Astrocyte of the spinal cord (primary cell): ENCODE results near the gene XXYLT1.

Experiments used
- DNase-seq: peaks from one replicate; pipeline ENCODE4 v3.0.0; 2011; ENCODE audit warnings: low read depth, low spot score
- H3K4me3 ChIP-seq: 2 replicates; pipeline ENCODE4 v1.5.1; 2011; ENCODE audit warnings: low read depth, mild to moderate bottlenecking, low read length, moderate library complexity
- CTCF ChIP-seq: IDR thresholded peaks from 2 replicates; pipeline ENCODE4 v1.5.1; 2012; ENCODE audit warnings: low read depth, mild to moderate bottlenecking, low read length, inconsistent platforms
- in situ Hi-C: cut with HindIII; loops from 2 replicates; pipeline ENCODE4 v1.10.0; 2017; ENCODE audit warnings: low sequenced_read_pairs

The XXYLT1 gene

GRCh38 chr3:195268576-195269309, 2.2 kb downstream of the XXYLT1 start:
- no peak for DNase-seq
- H3K4me3 ChIP-seq: no peak overlapping the region
- in situ Hi-C loops: no loop called here
- no peak for TF ChIP-seq CTCF

- in situ Hi-C loops: no loop called here
- no peak for TF ChIP-seq CTCF
- H3K4me3 ChIP-seq: no peak overlapping the region
- no peak for DNase-seq
Measured at GRCh38 chr3:195267096-195267495, 3.9 kb downstream of the XXYLT1 start.

- in situ Hi-C loops: no loop called here
- TF ChIP-seq CTCF: no peak
- H3K4me3 ChIP-seq: no peak overlapping the region
- no peak for DNase-seq
Measured at GRCh38 chr3:195266428-195266827, 4.5 kb downstream of the XXYLT1 start.

GRCh38 chr3:195265363-195265976, 5.5 kb downstream of the XXYLT1 start:
- TF ChIP-seq CTCF: no peak
- in situ Hi-C loops: no loop called here
- H3K4me3 ChIP-seq: no peak overlapping the region
- no peak for DNase-seq

- DNase-seq: no peak
- in situ Hi-C loops: no loop called here
- H3K4me3 ChIP-seq: no peak overlapping the region
- no peak for TF ChIP-seq CTCF
Measured at GRCh38 chr3:195263925-195264600, 6.9 kb downstream of the XXYLT1 start.

- TF ChIP-seq CTCF: no peak
- in situ Hi-C loops: no loop called here
- no peak overlapping the region for H3K4me3 ChIP-seq
- DNase-seq: no peak
Measured at GRCh38 chr3:195263193-195263924, 7.6 kb downstream of the XXYLT1 start.
